ENCODE results near the gene LCE3E.

DNA sequence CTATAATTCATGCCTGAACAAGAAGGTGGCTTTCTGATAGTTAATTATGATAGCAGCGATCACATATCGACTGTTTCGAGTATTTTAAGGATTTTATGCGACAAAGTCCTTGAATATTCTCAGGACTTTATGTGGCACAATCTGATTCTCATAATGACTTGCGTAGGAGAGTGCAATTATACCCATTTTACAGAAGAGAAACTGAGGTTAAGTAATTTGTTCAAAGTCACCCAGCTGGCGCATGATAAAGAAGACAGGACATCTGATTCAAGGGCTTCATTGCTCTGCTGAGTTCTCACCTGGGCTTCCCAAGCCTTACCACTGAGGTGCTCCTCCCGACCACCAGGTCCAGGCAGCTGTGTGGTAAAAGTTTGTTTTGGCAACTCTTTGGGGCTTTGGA is 50.5 kb downstream of the LCE3E start:
- TF ChIP-seq CREB1 (IDR thresholded peaks at IDR 0.05; ENCODE audit: low read depth) (no peak), TAF1 (IDR thresholded peaks at IDR 0.05; ENCODE audit: low read depth) (no peak), EP300 (IDR thresholded peaks at IDR 0.05; ENCODE audit: borderline replicate concordance) (no peak), TEAD4 (IDR thresholded peaks at IDR 0.05) (no peak), CEBPB (IDR thresholded peaks at IDR 0.05) (no peak), MAX (IDR thresholded peaks at IDR 0.05) (no peak), TCF12 (IDR thresholded peaks at IDR 0.05; ENCODE audit: low read depth) (no peak), REST (IDR thresholded peaks at IDR 0.05; ENCODE audit: low read depth) (no peak), EGR1 (IDR thresholded peaks at IDR 0.05) (no peak), NFIC (IDR thresholded peaks at IDR 0.05) (no peak), RAD21 (IDR thresholded peaks at IDR 0.05; ENCODE audit: low read depth) (no peak), FOXM1 (IDR thresholded peaks at IDR 0.05; ENCODE audit: borderline replicate concordance, low read depth) (no peak), YY1 (IDR thresholded peaks at IDR 0.05; ENCODE audit: low read depth) (no peak)

Data from Ishikawa (cell line).